H9 (cell line): ENCODE results near the gene LARGE1. TPM values are rescaled to one million over a fixed set of nuclear protein-coding genes. Genes with fewer than 3 reads are reported as not detected.

Experiments
- DNase-seq: peaks from one replicate; pipeline ENCODE4 v3.0.0-alpha.2; 2017
- H2AFZ ChIP-seq: one replicate; pipeline ENCODE4 v1.6.1; 2013; ENCODE audit warnings: mild to moderate bottlenecking, low read length, control low read depth, moderate library complexity
- H2AK5ac ChIP-seq: 2 replicates; pipeline ENCODE4 v1.6.1; 2013; ENCODE audit warnings: low read length, control low read depth, mixed read lengths; ENCODE audit not compliant: insufficient read length
- H2BK120ac ChIP-seq: one replicate; pipeline ENCODE4 v1.6.1; 2013; ENCODE audit warnings: low read depth, mild to moderate bottlenecking, low read length, control low read depth, inconsistent platforms; ENCODE audit not compliant: poor library complexity, severe bottlenecking
- H2BK12ac ChIP-seq: 2 replicates; pipeline ENCODE4 v1.6.1; 2013; ENCODE audit warnings: low read length, control low read depth, mixed read lengths, low read depth; ENCODE audit not compliant: insufficient read length
- H2BK15ac ChIP-seq: 2 replicates; pipeline ENCODE4 v1.6.1; 2013; ENCODE audit warnings: low read depth, low read length, control low read depth
- H2BK20ac ChIP-seq: one replicate; pipeline ENCODE4 v1.6.1; 2013; ENCODE audit warnings: low read depth, mild to moderate bottlenecking, low read length, control low read depth, inconsistent platforms; ENCODE audit not compliant: poor library complexity, severe bottlenecking
- H2BK5ac ChIP-seq: 2 replicates; pipeline ENCODE4 v1.6.1; 2013; ENCODE audit warnings: low read length, control low read depth, mixed read lengths; ENCODE audit not compliant: insufficient read length
- H3K14ac ChIP-seq: 2 replicates; pipeline ENCODE4 v1.6.1; 2013; ENCODE audit warnings: low read length, control low read depth; ENCODE audit not compliant: insufficient read depth
- H3K18ac ChIP-seq: 2 replicates; pipeline ENCODE4 v1.6.1; 2013; ENCODE audit warnings: low read depth, mild to moderate bottlenecking, mixed read lengths, low read length, control low read depth; ENCODE audit not compliant: insufficient read length
- H3K23ac ChIP-seq: 2 replicates; pipeline ENCODE4 v1.6.1; 2013; ENCODE audit warnings: low read length, control low read depth, mixed read lengths, low read depth; ENCODE audit not compliant: insufficient read length
- H3K23me2 ChIP-seq: 2 replicates; pipeline ENCODE4 v1.6.1; 2013; ENCODE audit warnings: low read depth, mild to moderate bottlenecking, mixed read lengths, low read length, control low read depth; ENCODE audit not compliant: insufficient read length, poor library complexity, severe bottlenecking
- H3K27ac ChIP-seq: 2 replicates; pipeline ENCODE4 v1.5.1; 2013; ENCODE audit warnings: low read length, control low read depth, mixed read lengths, low read depth; ENCODE audit not compliant: insufficient read length
- H3K27me3 ChIP-seq: 2 replicates; pipeline ENCODE4 v1.6.1; 2013; ENCODE audit warnings: low read length, control low read depth, inconsistent platforms; ENCODE audit not compliant: insufficient read depth
- H3K4ac ChIP-seq: 2 replicates; pipeline ENCODE4 v1.6.1; 2013; ENCODE audit warnings: low read depth, mild to moderate bottlenecking, control low read depth, inconsistent platforms, low read length, moderate library complexity
- H3K4me1 ChIP-seq: 2 replicates; pipeline ENCODE4 v1.6.1; 2013; ENCODE audit warnings: low read length, control low read depth, inconsistent platforms; ENCODE audit not compliant: insufficient read depth
- H3K4me2 ChIP-seq: 2 replicates; pipeline ENCODE4 v1.6.1; 2013; ENCODE audit warnings: low read length, control low read depth, mixed read lengths; ENCODE audit not compliant: insufficient read length, insufficient read depth
- H3K56ac ChIP-seq: 2 replicates; pipeline ENCODE4 v1.6.1; 2013; ENCODE audit warnings: low read depth, mild to moderate bottlenecking, mixed read lengths, low read length, control low read depth; ENCODE audit not compliant: insufficient read length
- H3K79me1 ChIP-seq: 2 replicates; pipeline ENCODE4 v1.6.1; 2013; ENCODE audit warnings: low read depth, mild to moderate bottlenecking, moderate library complexity, low read length, control low read depth, inconsistent platforms; ENCODE audit not compliant: insufficient read depth, poor library complexity, severe bottlenecking
- H3K79me2 ChIP-seq: 2 replicates; pipeline ENCODE4 v1.6.1; 2013; ENCODE audit warnings: low read length, control low read depth, inconsistent platforms; ENCODE audit not compliant: insufficient read depth
- H3K9ac ChIP-seq: 2 replicates; pipeline ENCODE4 v1.6.1; 2013; ENCODE audit warnings: low read length, control low read depth, mixed read lengths; ENCODE audit not compliant: insufficient read length; ENCODE audit errors: extremely low read depth
- H3K9me3 ChIP-seq: one replicate; pipeline ENCODE4 v1.6.1; 2013; ENCODE audit warnings: low read depth, low read length, inconsistent platforms; ENCODE audit not compliant: control insufficient read depth
- H3T11ph ChIP-seq: one replicate; pipeline ENCODE4 v1.6.1; 2013; ENCODE audit warnings: mild to moderate bottlenecking, low read length, control low read depth, inconsistent platforms
- H4K20me1 ChIP-seq: one replicate; pipeline ENCODE4 v1.6.1; 2013; ENCODE audit not compliant: control insufficient read depth, insufficient read length, insufficient read depth
- H4K5ac ChIP-seq: 2 replicates; pipeline ENCODE4 v1.6.1; 2013; ENCODE audit warnings: low read depth, mild to moderate bottlenecking, mixed read lengths, low read length, control low read depth; ENCODE audit not compliant: insufficient read length
- H4K8ac ChIP-seq: replicated peaks from 2 replicates; pipeline ENCODE4 v1.6.1; 2013; ENCODE audit warnings: low read length, control low read depth, mixed read lengths, low read depth; ENCODE audit not compliant: insufficient read length
- H4K91ac ChIP-seq: 2 replicates; pipeline ENCODE4 v1.6.1; 2013; ENCODE audit warnings: low read depth, mild to moderate bottlenecking, moderate library complexity, mixed read lengths, low read length, control low read depth; ENCODE audit not compliant: insufficient read length
- H3K27ac Mint-ChIP-seq, 3 experiments: 2 replicates in 2 of 3; 3 replicates in 1 of 3; pipeline ENCODE4 v1.8.0; 2020 to 2021; ENCODE audit warnings: mixed read lengths in 3 of 3, mild to moderate bottlenecking in 1 of 3, moderate library complexity in 1 of 3
- H3K27me3 Mint-ChIP-seq: 2 replicates; pipeline ENCODE4 v1.8.0; 2021; ENCODE audit warnings: low read depth, mild to moderate bottlenecking, moderate library complexity, mixed read lengths
- H3K36me3 Mint-ChIP-seq, 3 experiments: 2 replicates in 2 of 3; 3 replicates in 1 of 3; pipeline ENCODE4 v1.8.0; 2020 to 2021; ENCODE audit warnings: low read depth in 3 of 3, mixed read lengths in 3 of 3; ENCODE audit not compliant: insufficient read depth in 1 of 3
- H3K4me1 Mint-ChIP-seq, 2 experiments: 2 replicates each; pipeline ENCODE4 v1.8.0; 2020; ENCODE audit warnings: mixed read lengths in 2 of 2
- H3K4me3 Mint-ChIP-seq, 2 experiments: 2 replicates in 1 of 2; 3 replicates in 1 of 2; pipeline ENCODE4 v1.8.0; 2020 to 2021; ENCODE audit warnings: mild to moderate bottlenecking in 2 of 2, mixed read lengths in 2 of 2, moderate library complexity in 1 of 2
- H3K9me3 Mint-ChIP-seq, 2 experiments: 2 replicates in 1 of 2; 3 replicates in 1 of 2; pipeline ENCODE4 v1.8.0; 2020; ENCODE audit warnings: mild to moderate bottlenecking in 2 of 2, mixed read lengths in 2 of 2, moderate library complexity in 1 of 2
- CTCF ChIP-seq: fragments of 200-600 bp; sonication (generic); conservative IDR thresholded peaks from 3 replicates; pipeline ENCODE4 v1.8.0; 2021; ENCODE audit warnings: antibody characterized with exemption, mild to moderate bottlenecking
- WGBS: extraction: QIAGEN DNeasy Blood & Tissue Kit; methylation state at CpG from one replicate; pipeline ENCODE4 v1.1.7; 2013; ENCODE audit warnings: missing lambda C conversion rate, low lambda C conversion rate, mixed read lengths; ENCODE audit not compliant: insufficient read length; ENCODE audit errors: extremely low coverage; 5-methylcytosine and 5-hydroxymethylcytosine counted together
- total RNA-seq: library from RNA; stranded (reverse); gene quantifications from 2 replicates; pipeline ENCODE4 v1.2.1, GENCODE V29; 2021

Gene LARGE1
- total RNA-seq, 1 experiment from 2014 or later, result 43.5 TPM

GRCh38 chr22:33240888-33241475 is 679.3 kb downstream of the LARGE1 start:
- Histone ChIP-seq H4K5ac (no peak overlapping the region), H2AFZ (no peak overlapping the region), H3K14ac (no peak overlapping the region), H3K27ac (no peak overlapping the region), H3K56ac (no peak overlapping the region), H2BK5ac (no peak overlapping the region), H3K79me1 (no peaks in the 10 kb centered on the region), H3K9ac (no peak overlapping the region), H3K4me2 (no peak overlapping the region), H2AK5ac (no peak overlapping the region), H2BK20ac (no peak overlapping the region), H4K91ac (no peak overlapping the region), H3K18ac (no peak overlapping the region), H3K23me2 (no peaks in the 10 kb centered on the region), H3K4ac (no peak overlapping the region), H4K8ac (no peak overlapping the region), H3K4me1 (no peaks in the 10 kb centered on the region), H3K23ac (no peak overlapping the region), H2BK120ac (no peak overlapping the region), H2BK15ac (no peak overlapping the region), H2BK12ac (no peak overlapping the region), H3T11ph (no peak overlapping the region), H4K20me1 (no peaks in the 10 kb centered on the region), H3K9me3 (no peaks in the 10 kb centered on the region), H3K27me3 (no peaks in the 10 kb centered on the region; the same call in 1 of the 2 replicates), H3K79me2 (no peaks in the 10 kb centered on the region; the same call in 1 of the 2 replicates)
- no peak for DNase-seq
- no peak for TF ChIP-seq CTCF
- Mint-ChIP-seq H3K36me3 (no peaks in the 10 kb centered on the region), H3K4me1 (no peaks in the 10 kb centered on the region), H3K9me3 (peaks cover 12 to 18% of the 10 kb centered on the region in 2 experiments), H3K27me3 (peaks cover 64% of the 10 kb centered on the region), H3K27ac (no peak overlapping the region), H3K4me3 (no peak overlapping the region)
- no CpG with 5 or more reads among the region's 3 CpGs for WGBS
